Ascending aorta (tissue), 2 donors: Measurements from ENCODE around the gene ATXN1. TPM values are rescaled to one million over a fixed set of nuclear protein-coding genes. Genes with fewer than 3 reads are reported as not detected.

Experiments used
- DNase-seq, 2 donors: peaks; one replicate each; pipeline ENCODE4 v3.0.0-alpha.2; 2019; ENCODE audit warnings: low spot score in 2 of 2
- H3K27ac ChIP-seq, 2 donors: fragments of 200-600 bp; sonication (generic); one replicate each; pipeline ENCODE4 v1.5.1; 2016 to 2017; ENCODE audit warnings: mild to moderate bottlenecking in 1 of 2
- H3K27me3 ChIP-seq: fragments of 200-600 bp; sonication (generic); one replicate; pipeline ENCODE4 v1.5.1; 2017
- H3K36me3 ChIP-seq, 2 donors: fragments of 200-600 bp; sonication (generic); one replicate each; pipeline ENCODE4 v1.5.1; 2016
- H3K4me1 ChIP-seq, 2 donors: fragments of 200-600 bp; sonication (generic); one replicate each; pipeline ENCODE4 v1.5.1; 2016 to 2017; ENCODE audit warnings: mild to moderate bottlenecking in 1 of 2
- H3K4me3 ChIP-seq, 2 donors: fragments of 200-600 bp; sonication (generic); one replicate each; pipeline ENCODE4 v1.5.1; 2016 to 2017; ENCODE audit warnings: mild to moderate bottlenecking in 1 of 2
- H3K9me3 ChIP-seq, 2 donors: fragments of 200-600 bp; sonication (generic); one replicate each; pipeline ENCODE4 v1.5.1; 2016
- CTCF ChIP-seq, 3 experiments: fragments of 200-600 bp in 2 of 3; fragments of 450-650 bp in 1 of 3; sonication (generic) in 2 of 3; IDR thresholded peaks; one replicate each; pipeline ENCODE4 v1.5.1; 2016 to 2019; ENCODE audit warnings: antibody characterized with exemption in 3 of 3, mild to moderate bottlenecking in 1 of 3, moderate library complexity in 1 of 3
- intact Hi-C: fragments of 100-400 bp; cut with DNase I; formaldehyde crosslinking; loops from one replicate; pipeline ENCODE4 v1.15.1; 2023
- total RNA-seq: library from RNA; depleted of rRNA; stranded (reverse); fragments of >200 nt; gene quantifications from one replicate; pipeline ENCODE4 v1.1.0, GENCODE V29; 2016

Gene ATXN1
- total RNA-seq, 1 donor from 2014 or later, result 68.3 TPM

- H3K9me3 ChIP-seq, result no peaks in the 10 kb centered on the region
- peaks cover 0 to 11% of the 10 kb centered on the region in 2 donors for H3K36me3 ChIP-seq
- H3K27ac ChIP-seq, result no peak overlapping the region
- TF ChIP-seq CTCF (IDR thresholded peaks at IDR 0.05), result no peak
- no peak for DNase-seq
- H3K4me3 ChIP-seq, result no peak overlapping the region
- peaks cover 0 to 12% of the 10 kb centered on the region in 2 donors for H3K4me1 ChIP-seq
- intact Hi-C loops, result no loop called here
- H3K27me3 ChIP-seq, result no peaks in the 10 kb centered on the region
Observed at GRCh38 chr6:16644540-16645250, 116.6 kb downstream of the ATXN1 start.

DNA sequence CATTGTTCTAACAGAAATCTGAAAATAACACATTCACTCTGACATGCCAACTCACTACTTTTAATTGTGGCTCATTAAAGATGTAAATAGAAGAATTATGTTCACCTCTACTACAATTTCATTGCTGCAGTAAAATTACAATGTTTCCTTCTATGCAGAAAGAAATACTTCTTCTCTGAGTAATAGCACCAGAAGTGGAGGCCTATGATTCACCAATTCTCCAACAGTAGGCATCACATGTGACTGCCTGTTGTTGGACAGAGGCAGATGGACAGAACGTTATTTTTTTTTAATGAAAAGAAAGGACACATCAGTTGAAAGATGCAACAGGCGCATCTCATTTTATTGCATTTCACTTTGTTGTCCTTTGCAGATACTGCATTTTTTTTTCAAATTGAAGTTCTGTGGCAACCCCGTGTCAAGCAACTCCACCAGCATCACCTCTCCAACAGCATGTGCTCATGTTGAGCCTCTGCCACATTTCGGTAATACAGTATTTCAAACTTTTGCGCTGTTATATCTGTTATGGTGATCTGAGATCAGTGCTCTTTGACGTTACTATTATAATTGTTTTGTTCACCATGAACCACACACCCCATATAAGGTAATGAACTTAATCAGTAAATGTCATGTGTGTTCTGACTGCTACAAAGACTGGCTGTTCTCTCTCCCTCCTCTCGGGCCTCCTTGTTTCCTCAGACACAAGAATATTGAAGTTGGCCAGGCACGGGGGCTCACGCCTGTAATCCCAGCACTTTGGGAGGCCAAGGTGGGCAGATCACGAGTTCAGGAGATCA, 121.4 kb downstream of the ATXN1 start:
- intact Hi-C loops, result no loop called here
- DNase-seq, result no peak

GRCh38 chr6:16637635-16638034, 123.6 kb downstream of the ATXN1 start:
- H3K36me3 ChIP-seq, result peaks cover 0 to 6% of the 10 kb centered on the region in 2 donors
- TF ChIP-seq CTCF (IDR thresholded peaks at IDR 0.05), result no peak
- intact Hi-C loops, result no loop called here
- H3K4me3 ChIP-seq, result no peak overlapping the region
- H3K9me3 ChIP-seq, result no peaks in the 10 kb centered on the region
- DNase-seq, result no peak
- H3K27ac ChIP-seq, result no peak overlapping the region
- peaks cover 0 to 4% of the 10 kb centered on the region in 2 donors for H3K4me1 ChIP-seq
- no peaks in the 10 kb centered on the region for H3K27me3 ChIP-seq

More for the DNA sequence above, 121.4 kb downstream of the ATXN1 start:
- H3K4me3 ChIP-seq, result no peak overlapping the region
- TF ChIP-seq CTCF (IDR thresholded peaks at IDR 0.05), result no peak
- H3K36me3 ChIP-seq, result peaks cover 0 to 11% of the 10 kb centered on the region in 2 donors
- no peak overlapping the region for H3K27ac ChIP-seq
- no peaks in the 10 kb centered on the region for H3K4me1 ChIP-seq
- H3K9me3 ChIP-seq, result no peaks in the 10 kb centered on the region
- H3K27me3 ChIP-seq, result no peaks in the 10 kb centered on the region

- Histone ChIP-seq H3K4me3 (no peak overlapping the region), H3K27ac (no peak overlapping the region), H3K27me3 (no peaks in the 10 kb centered on the region), H3K9me3 (no peaks in the 10 kb centered on the region), H3K4me1 (peaks cover 0 to 4% of the 10 kb centered on the region in 2 donors), H3K36me3 (no peaks in the 10 kb centered on the region)
- no peak for TF ChIP-seq CTCF (IDR thresholded peaks at IDR 0.05)
- DNase-seq, result no peak
- intact Hi-C loops, result no loop called here
Observed at GRCh38 chr6:16635810-16636602, 125.3 kb downstream of the ATXN1 start.

- TF ChIP-seq CTCF (IDR thresholded peaks at IDR 0.05), result no peak
- no peak overlapping the region for H3K27ac ChIP-seq
- no peaks in the 10 kb centered on the region for H3K36me3 ChIP-seq
- DNase-seq, result no peak
- H3K4me3 ChIP-seq, result no peak overlapping the region
- no peaks in the 10 kb centered on the region for H3K9me3 ChIP-seq
- no peaks in the 10 kb centered on the region for H3K27me3 ChIP-seq
- intact Hi-C loops, result no loop called here
- peaks cover 0 to 4% of the 10 kb centered on the region in 2 donors for H3K4me1 ChIP-seq
Observed at GRCh38 chr6:16635291-16635809, 125.9 kb downstream of the ATXN1 start.
